HL-60 (cell line): ENCODE data around the gene COL13A1.

ENCODE experiments used
- CTCF ChIP-seq: IDR thresholded peaks from one replicate; pipeline ENCODE4 v1.5.1; 2011; ENCODE audit warnings: low read length, control low read depth, inconsistent platforms; ENCODE audit not compliant: insufficient read depth
- GABPA ChIP-seq: IDR thresholded peaks from 2 replicates; pipeline ENCODE4 v1.6.1; 2012; ENCODE audit warnings: low read depth

- TF ChIP-seq CTCF (no peak), GABPA (no peak)
Measured at GRCh38 chr10:69810097-69810496, 8.4 kb downstream of the COL13A1 start.
